TTC549 (cell line): ENCODE data around the gene CEP120.

ENCODE experiments used
- FAIRE-seq: peaks from 2 replicates; lab custom pipeline; 2012; peaks lifted over from hg19 to GRCh38; lab: Jason Lieb, UNC

The CEP120 gene

DNA sequence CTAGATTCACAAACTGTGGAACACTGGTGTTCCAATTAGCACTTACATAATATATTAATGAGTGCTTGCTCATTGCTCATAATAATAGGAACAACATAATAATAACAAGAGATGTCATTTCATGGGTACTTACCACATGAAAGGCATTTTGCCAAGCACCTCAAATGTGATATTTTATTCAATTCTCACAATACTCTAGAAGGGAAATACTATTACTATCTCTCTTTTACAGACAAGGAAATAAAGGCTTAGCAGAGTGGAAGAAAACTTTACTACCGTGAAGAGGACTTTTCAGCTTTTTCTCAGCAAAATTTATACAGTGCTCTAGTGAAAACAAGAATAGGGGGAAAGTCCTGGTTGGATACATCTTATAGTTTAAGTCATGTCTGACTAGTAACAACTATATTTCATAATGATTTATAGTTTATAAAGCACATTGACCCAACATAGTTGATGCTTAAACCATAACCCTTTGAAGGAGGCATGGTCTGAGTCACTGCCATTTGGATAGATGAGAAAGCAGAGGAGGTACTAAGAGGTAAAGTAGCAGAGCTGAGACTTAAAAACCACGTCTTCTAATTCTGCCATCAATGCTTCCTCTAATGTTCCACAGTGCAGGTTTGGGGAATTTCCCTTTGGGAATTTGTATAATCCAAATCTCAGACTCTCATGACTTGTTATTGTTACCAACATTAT lies 124.7 kb downstream of the CEP120 start:
- FAIRE-seq, result no peak

DNA sequence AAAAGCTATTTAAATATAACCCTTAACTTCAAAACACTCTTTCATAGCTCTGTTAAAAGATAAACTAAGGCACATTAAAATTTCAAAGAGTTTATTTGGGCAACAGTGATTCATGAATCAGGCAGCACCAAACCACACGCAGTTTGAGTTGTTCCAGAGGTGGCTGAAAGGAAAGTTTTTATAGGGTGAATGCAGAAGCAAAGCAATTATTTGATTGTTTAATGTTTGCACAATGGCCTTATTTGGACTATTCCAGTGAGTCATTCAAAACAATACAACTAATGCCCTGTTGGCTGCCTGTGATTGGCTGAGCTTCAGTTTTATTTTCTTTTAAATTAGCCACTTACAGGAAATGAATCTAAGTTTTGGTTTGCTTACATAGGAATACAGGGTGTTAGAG lies 125.3 kb downstream of the CEP120 start:
- FAIRE-seq, result no peak

DNA sequence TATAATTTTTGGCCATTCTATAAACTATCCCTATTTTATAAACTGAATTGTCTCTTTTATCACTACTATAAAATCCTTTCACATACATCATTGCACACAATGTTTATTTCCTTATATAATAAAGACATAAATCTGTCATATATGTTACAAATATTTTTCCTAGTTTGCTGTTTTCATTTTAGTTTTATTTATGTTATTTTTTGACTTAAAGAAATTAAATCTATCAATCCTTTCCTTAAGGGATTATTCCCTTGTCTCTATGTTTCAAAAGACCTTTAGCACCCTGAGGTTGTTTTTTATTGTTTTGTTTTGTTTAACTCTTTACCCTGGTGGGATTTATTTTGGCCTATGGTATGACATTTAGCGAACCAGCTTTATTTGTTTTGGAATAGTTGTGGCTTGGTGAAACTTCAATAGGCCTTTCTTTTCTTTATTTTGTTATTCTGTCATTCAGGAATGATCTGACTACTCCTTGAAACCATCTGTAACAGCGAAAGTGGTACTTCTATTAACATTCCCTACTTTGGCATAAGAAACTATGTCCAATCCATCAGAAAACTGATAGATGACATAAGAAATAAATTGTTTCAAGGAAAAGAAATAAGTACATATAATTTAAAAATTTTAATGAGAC lies 125.9 kb downstream of the CEP120 start:
- no peak for FAIRE-seq
